HEK293T (cell line): Measurements from ENCODE around the gene SEMA4C.

Experiments used
- BHLHE40 ChIP-seq: fragments of 450-650 bp; IDR thresholded peaks from 2 replicates; pipeline ENCODE4 v1.6.1; 2016; ENCODE audit warnings: mild to moderate bottlenecking, moderate library complexity, borderline replicate concordance
- CTBP1 ChIP-seq: fragments of 450-650 bp; IDR thresholded peaks from 2 replicates; pipeline ENCODE4 v1.6.1; 2016; ENCODE audit warnings: borderline replicate concordance
- ELF4 ChIP-seq: fragments of 450-650 bp; IDR thresholded peaks from 2 replicates; pipeline ENCODE4 v1.6.1; 2017; ENCODE audit warnings: antibody characterized with exemption
- FOXM1 ChIP-seq: fragments of 450-650 bp; IDR thresholded peaks from 2 replicates; pipeline ENCODE4 v1.6.1; 2017; ENCODE audit warnings: mild to moderate bottlenecking, borderline replicate concordance
- SP1 ChIP-seq: fragments of 450-650 bp; IDR thresholded peaks from 2 replicates; pipeline ENCODE4 v1.6.1; 2017
- SUZ12 ChIP-seq: fragments of 450-650 bp; IDR thresholded peaks from 2 replicates; pipeline ENCODE4 v1.6.1; 2016; ENCODE audit warnings: mild to moderate bottlenecking
- ZNF384 ChIP-seq: fragments of 450-650 bp; IDR thresholded peaks from 2 replicates; pipeline ENCODE4 v1.6.1; 2016
- TF ChIP-seq, protein P1 (sequence below): fragments of 450-650 bp; IDR thresholded peaks from 2 replicates; pipeline ENCODE4 v1.6.1; 2016

DNA sequence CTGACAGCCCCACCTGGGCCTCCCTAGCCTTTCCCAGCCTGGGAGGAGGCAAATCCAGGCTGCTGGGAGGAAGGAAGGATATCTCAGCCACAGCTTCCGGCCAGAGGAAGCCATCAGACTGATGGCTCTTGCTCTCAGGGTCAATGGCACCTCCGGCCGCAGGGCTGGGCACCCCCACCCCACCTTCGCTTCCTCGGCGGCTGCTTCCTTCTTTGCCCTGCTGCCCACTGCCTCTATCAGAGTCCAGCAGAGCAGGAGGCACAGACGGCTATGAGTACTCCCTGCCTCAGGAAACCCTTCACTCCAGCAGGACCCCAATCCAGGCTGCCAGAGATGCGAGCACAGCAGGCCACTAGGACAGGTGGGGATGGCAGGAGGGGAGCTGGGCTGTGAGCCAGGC, 3.3 kb downstream of the SEMA4C start:
- TF ChIP-seq BHLHE40: no peak
- TF ChIP-seq, protein P1, sequence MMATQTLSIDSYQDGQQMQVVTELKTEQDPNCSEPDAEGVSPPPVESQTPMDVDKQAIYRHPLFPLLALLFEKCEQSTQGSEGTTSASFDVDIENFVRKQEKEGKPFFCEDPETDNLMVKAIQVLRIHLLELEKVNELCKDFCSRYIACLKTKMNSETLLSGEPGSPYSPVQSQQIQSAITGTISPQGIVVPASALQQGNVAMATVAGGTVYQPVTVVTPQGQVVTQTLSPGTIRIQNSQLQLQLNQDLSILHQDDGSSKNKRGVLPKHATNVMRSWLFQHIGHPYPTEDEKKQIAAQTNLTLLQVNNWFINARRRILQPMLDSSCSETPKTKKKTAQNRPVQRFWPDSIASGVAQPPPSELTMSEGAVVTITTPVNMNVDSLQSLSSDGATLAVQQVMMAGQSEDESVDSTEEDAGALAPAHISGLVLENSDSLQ: no peak
- no peak for TF ChIP-seq ELF4
- no peak for TF ChIP-seq FOXM1
- no peak for TF ChIP-seq ZNF384
- TF ChIP-seq SUZ12: no peak
- TF ChIP-seq CTBP1: no peak
- TF ChIP-seq SP1: no peak
